Epithelial cell of esophagus (primary cell): ENCODE data around the gene SETD6.
"Not testable (repeated sequence)": the region's sequence is repeated elsewhere in the genome, so short reads cannot be mapped to it uniquely, and the experiment has no call there.

Experiments
- DNase-seq: peaks from one replicate; pipeline ENCODE4 v3.0.0; 2010; ENCODE audit warnings: low read depth
- H3K4me3 ChIP-seq: 2 replicates; pipeline ENCODE4 v1.5.1; 2011; ENCODE audit warnings: mild to moderate bottlenecking, low read length, control low read depth
- TF ChIP-seq, protein P1 (sequence below): IDR thresholded peaks from 2 replicates; pipeline ENCODE4 v1.5.1; 2011; ENCODE audit warnings: low read depth, mild to moderate bottlenecking, low read length, control low read depth, inconsistent platforms; ENCODE audit not compliant: insufficient read depth; ENCODE audit errors: missing control alignments

Gene SETD6

DNA sequence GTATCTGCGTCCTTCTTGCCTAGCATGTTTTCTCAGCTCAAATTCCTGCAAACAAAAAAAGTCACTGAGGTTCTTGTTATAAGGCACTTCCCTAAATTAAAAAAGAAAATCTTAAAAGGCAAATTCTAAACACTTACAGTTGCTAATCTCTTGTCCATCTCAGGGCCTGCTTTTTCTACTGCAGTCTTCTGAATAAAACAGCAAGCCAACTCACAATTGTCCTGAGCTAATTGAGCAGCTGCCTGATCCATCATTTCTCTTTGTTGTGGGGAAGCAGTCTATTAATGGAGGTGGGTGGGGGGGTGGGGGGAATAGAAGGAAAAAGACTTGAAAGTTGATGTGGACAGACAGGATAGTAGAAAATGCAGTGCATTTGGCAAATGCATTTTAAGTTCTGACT, 27.0 kb downstream of the SETD6 start:
- DNase-seq, result no peak
- TF ChIP-seq, protein P1, sequence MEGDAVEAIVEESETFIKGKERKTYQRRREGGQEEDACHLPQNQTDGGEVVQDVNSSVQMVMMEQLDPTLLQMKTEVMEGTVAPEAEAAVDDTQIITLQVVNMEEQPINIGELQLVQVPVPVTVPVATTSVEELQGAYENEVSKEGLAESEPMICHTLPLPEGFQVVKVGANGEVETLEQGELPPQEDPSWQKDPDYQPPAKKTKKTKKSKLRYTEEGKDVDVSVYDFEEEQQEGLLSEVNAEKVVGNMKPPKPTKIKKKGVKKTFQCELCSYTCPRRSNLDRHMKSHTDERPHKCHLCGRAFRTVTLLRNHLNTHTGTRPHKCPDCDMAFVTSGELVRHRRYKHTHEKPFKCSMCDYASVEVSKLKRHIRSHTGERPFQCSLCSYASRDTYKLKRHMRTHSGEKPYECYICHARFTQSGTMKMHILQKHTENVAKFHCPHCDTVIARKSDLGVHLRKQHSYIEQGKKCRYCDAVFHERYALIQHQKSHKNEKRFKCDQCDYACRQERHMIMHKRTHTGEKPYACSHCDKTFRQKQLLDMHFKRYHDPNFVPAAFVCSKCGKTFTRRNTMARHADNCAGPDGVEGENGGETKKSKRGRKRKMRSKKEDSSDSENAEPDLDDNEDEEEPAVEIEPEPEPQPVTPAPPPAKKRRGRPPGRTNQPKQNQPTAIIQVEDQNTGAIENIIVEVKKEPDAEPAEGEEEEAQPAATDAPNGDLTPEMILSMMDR, result no peak
- H3K4me3 ChIP-seq, result no peak overlapping the region

DNA sequence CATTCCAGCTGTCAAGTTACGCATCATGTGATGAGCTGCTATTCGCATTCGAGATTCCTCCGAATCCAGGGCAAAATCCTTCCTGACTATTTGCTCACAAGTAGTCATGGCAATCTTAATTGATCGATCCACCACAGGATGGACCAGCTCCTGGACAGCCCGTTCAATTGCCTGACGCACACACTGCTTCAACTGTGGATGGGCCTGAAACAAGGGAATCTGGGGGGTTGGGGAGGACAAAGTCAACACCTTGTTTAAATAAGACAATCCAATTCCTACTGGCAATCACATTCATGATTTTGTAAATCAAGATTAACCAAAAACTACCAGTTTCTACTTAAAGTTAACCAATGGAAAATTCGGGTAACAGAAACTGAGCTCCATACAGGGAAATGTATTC, 28.4 kb downstream of the SETD6 start:
- no peak overlapping the region for H3K4me3 ChIP-seq
- DNase-seq, result no peak
- TF ChIP-seq, protein P1, result no peak

DNA sequence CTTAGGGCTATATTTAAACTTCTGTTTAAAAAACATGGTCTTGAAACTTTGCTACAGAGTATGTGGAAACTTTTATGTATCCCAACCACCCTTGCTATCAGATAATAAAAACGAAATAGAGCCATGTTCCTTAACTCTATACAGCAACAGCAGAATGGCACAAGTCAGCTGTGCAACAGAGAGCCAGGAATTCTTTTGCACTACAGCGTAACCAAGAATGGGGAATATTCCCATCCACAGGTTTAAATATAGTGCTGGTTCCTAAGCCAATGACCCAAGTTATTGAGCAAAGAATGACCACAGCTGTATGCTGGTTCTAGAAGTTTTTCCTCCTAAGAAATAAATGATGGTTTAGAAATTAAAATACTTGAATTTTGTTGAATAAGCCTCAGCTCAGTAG, 33.1 kb downstream of the SETD6 start:
- TF ChIP-seq, protein P1, result no peak
- no peak overlapping the region for H3K4me3 ChIP-seq
- DNase-seq, result no peak

DNA sequence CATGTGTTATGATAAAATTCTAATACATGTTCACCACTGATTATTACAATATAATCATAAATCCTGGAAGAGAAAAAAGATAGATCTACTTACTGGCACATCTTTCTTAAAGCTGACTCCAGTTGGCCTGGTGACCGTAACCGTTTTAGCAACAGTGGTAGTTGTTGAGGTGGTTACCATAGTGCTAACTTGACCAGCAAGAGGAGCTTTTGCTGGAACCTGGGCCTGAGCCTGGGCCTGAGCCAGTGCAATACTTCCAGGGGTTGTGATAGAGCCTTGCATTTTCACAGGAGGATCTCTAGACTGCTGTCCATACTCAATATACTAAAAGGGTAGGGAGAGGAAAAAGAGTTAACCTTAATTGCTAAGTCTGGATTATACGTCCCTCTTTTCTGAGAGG, 36.2 kb downstream of the SETD6 start:
- TF ChIP-seq, protein P1, result no peak
- H3K4me3 ChIP-seq, result no peak overlapping the region
- DNase-seq, result no peak

DNA sequence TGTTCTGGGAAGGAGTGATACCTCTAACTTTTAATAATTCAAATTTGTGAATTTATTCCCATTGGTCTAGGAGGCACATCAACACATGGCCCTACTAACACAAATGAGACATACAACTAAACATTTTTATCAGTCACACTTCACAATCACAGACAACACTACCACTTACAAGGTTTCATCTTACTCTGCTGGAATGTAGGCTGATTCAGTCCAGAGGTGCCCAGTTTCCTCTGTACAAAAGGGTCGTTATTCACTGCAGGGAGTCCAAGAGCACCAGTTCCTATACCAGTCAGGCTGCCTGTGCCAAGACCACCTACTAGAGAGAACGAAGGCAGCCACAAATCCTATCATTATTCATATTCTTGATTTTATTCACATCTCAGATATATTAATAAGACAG, 41.4 kb downstream of the SETD6 start:
- TF ChIP-seq, protein P1, result no peak
- H3K4me3 ChIP-seq, result no peak overlapping the region
- DNase-seq, result no peak

DNA sequence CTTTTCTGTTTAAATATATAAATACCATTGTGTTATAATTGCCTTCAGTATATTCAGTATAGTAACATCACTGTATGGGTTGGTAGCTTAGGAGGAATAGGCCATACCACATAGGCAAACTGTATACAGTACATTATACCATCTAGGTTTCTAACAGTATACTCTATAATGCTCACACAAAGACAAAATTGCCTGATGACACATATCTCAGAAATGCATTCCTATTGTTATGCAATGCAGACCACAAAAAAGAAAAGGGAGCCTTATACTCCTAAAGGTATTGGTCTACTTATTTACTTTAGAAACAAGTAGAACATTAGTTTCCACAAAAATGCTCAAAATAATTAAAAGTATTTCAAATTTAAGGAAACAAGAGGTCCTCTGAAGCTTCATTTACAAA, 47.9 kb downstream of the SETD6 start:
- DNase-seq, result peak; percentile 67
- TF ChIP-seq, protein P1, result no peak

DNA sequence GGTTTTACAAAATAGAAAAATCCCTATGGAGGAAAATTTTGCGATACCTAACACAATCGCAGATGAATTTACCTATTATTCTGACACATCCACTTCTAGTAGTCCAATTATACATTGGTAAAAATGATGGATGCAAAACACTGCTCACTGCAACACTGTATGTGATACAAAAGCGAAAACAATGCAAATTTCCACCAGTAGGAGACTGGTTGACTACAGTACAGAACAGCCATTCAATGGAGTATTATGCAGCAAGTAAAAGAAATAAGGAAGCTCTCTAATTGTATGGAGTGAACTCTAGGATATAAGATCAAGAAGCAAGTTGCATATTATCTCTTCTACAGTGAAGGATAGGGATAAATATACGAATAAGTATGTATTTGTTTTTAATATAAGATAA, 48.5 kb downstream of the SETD6 start:
- DNase-seq, result no peak
- TF ChIP-seq, protein P1, result peak; percentile 18
- H3K4me3 ChIP-seq, result no peak overlapping the region

More for the DNA sequence above, 47.9 kb downstream of the SETD6 start:
- H3K4me3 ChIP-seq, result no peak overlapping the region

DNA sequence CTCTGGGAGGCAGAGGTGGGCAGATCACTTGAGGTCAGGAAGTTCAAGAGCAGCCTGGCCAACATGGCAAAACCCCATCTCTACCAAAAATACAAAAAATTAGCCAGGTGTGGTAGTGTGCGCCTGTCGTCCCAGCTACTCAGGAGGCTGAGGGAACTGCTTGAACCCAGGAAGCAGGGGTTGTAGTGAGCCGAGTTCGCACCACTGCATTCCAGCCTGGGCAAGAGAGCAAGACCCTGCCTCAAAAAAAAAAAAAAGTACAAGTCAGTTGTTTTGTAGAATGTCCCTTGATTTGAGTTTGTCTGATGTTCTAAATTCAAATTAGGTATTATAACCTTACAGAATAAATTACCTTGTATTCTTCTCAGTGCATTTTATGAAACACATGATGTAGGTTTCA, 50.4 kb downstream of the SETD6 start:
- H3K4me3 ChIP-seq, DNase-seq: not testable (repeated sequence)
